ENCODE results near the gene TRAIP. TPM values are rescaled to one million over a fixed set of nuclear protein-coding genes. Genes with fewer than 3 reads are reported as not detected.
"Not testable (repeated sequence)": the region's sequence is repeated elsewhere in the genome, so short reads cannot be mapped to it uniquely, and the experiment has no call there.

TRAIP gene
- total RNA-seq, 1 experiment from 2014 or later, result 20.6 TPM

GRCh38 chr3:49785565-49786356 is 70.6 kb downstream of the TRAIP start:
- Histone ChIP-seq H3K4me3 (peak overlapping the region; percentile 98), H4K20me1 (ENCODE audit: insufficient read depth) (no peaks in the 10 kb centered on the region; the same call in 1 of the 2 replicates), H3F3A (ENCODE audit: insufficient read depth, low read depth) (no peaks in the 10 kb centered on the region; the same call in 1 of the 2 replicates), H3K4me1 (replicated peaks; ENCODE audit: insufficient read depth) (peaks cover 13% of the 10 kb centered on the region; the same call in 1 of the 2 replicates), H3K36me3 (ENCODE audit: low read depth) (no peaks in the 10 kb centered on the region), H2AFZ (peak overlapping the region; percentile 91), H3K9me2 (ENCODE audit: insufficient read depth) (no peaks in the 10 kb centered on the region), H3K27ac (no peak overlapping the region), H3K27me3 (ENCODE audit: insufficient read depth, low read depth) (no peaks in the 10 kb centered on the region), H3K4me2 (peak overlapping the region; percentile 100), H3K9me3 (ENCODE audit: insufficient read depth, low read depth) (no peaks in the 10 kb centered on the region), H3K79me2 (ENCODE audit: low read depth) (peaks cover 32% of the 10 kb centered on the region)
- CTCF ChIA-PET, result no interaction called here
- intact Hi-C loops (cut with micrococcal nuclease; ENCODE audit: unreplicated experiment), result loop anchor here (1.0 to 5.0 kb wide), 2 partner anchors 61 to 117 kb away; partner anchors contain the start of gene MST1R
- POLR2A ChIA-PET (ENCODE audit: unreplicated experiment), result interaction anchor here (0.5 to 0.7 kb wide), 3 partner anchors 14 to 63 kb away, joined by 3 to 5 read pairs (median 3); no protein-coding TSS in a partner anchor
- BruUV-seq (replicated peaks), result no TSS peak
- no peak for TF ChIP-seq EZH2 (IDR thresholded peaks at IDR 0.05; ENCODE audit: low read depth)
- no peak for TF ChIP-seq CTCF (conservative IDR thresholded peaks at IDR 0.05)
- DNase-seq, result no peak

GRCh38 chr3:49782277-49782676 is 74.1 kb downstream of the TRAIP start:
- H3K9me3 ChIP-seq (ENCODE audit: insufficient read depth, low read depth); H3K4me3 ChIP-seq; H3K27ac ChIP-seq; H3K27me3 ChIP-seq (ENCODE audit: insufficient read depth, low read depth); intact Hi-C loops (cut with micrococcal nuclease; ENCODE audit: unreplicated experiment); BruUV-seq (replicated peaks); H3F3A ChIP-seq (ENCODE audit: insufficient read depth, low read depth); H3K9me2 ChIP-seq (ENCODE audit: insufficient read depth); H2AFZ ChIP-seq; H4K20me1 ChIP-seq (ENCODE audit: insufficient read depth); H3K4me2 ChIP-seq; POLR2A ChIA-PET (ENCODE audit: unreplicated experiment); CTCF ChIA-PET; H3K36me3 ChIP-seq (ENCODE audit: low read depth); DNase-seq: not testable (repeated sequence)
- peaks cover 12% of the 10 kb centered on the region; the same call in 1 of the 2 replicates for H3K4me1 ChIP-seq (replicated peaks; ENCODE audit: insufficient read depth)
- peaks cover 51% of the 10 kb centered on the region for H3K79me2 ChIP-seq (ENCODE audit: low read depth)

GRCh38 chr3:49781415-49782199 is 74.8 kb downstream of the TRAIP start:
- Histone ChIP-seq H3K9me3 (ENCODE audit: insufficient read depth, low read depth) (no peaks in the 10 kb centered on the region), H3K79me2 (ENCODE audit: low read depth) (peaks cover 51% of the 10 kb centered on the region), H3K4me3 (no peak overlapping the region), H3F3A (ENCODE audit: insufficient read depth, low read depth) (no peaks in the 10 kb centered on the region; the same call in 1 of the 2 replicates), H3K9me2 (ENCODE audit: insufficient read depth) (no peaks in the 10 kb centered on the region), H3K36me3 (ENCODE audit: low read depth) (no peaks in the 10 kb centered on the region), H2AFZ (no peak overlapping the region), H3K27me3 (ENCODE audit: insufficient read depth, low read depth) (no peaks in the 10 kb centered on the region), H3K4me2 (no peak overlapping the region), H3K4me1 (replicated peaks; ENCODE audit: insufficient read depth) (peaks cover 6% of the 10 kb centered on the region; the same call in 1 of the 2 replicates), H3K27ac (no peak overlapping the region), H4K20me1 (ENCODE audit: insufficient read depth) (peaks cover 8% of the 10 kb centered on the region; the same call in 1 of the 2 replicates)
- TF ChIP-seq CTCF (conservative IDR thresholded peaks at IDR 0.05), result no peak
- TF ChIP-seq EZH2 (IDR thresholded peaks at IDR 0.05; ENCODE audit: low read depth), result no peak
- intact Hi-C loops (cut with micrococcal nuclease; ENCODE audit: unreplicated experiment), result no loop called here
- ChIA-PET CTCF (no interaction called here), POLR2A (ENCODE audit: unreplicated experiment) (no interaction called here)
- no peak for DNase-seq
- no TSS peak for BruUV-seq (replicated peaks)

- H3K9me3 ChIP-seq (ENCODE audit: insufficient read depth, low read depth); DNase-seq; BruUV-seq (replicated peaks); H3K36me3 ChIP-seq (ENCODE audit: low read depth); H3K4me1 ChIP-seq (replicated peaks; ENCODE audit: insufficient read depth); H3K4me3 ChIP-seq; H3F3A ChIP-seq (ENCODE audit: insufficient read depth, low read depth); CTCF ChIA-PET; POLR2A ChIA-PET (ENCODE audit: unreplicated experiment); H2AFZ ChIP-seq; H3K27me3 ChIP-seq (ENCODE audit: insufficient read depth, low read depth); H4K20me1 ChIP-seq (ENCODE audit: insufficient read depth); intact Hi-C loops (cut with micrococcal nuclease; ENCODE audit: unreplicated experiment); H3K4me2 ChIP-seq; H3K9me2 ChIP-seq (ENCODE audit: insufficient read depth); H3K27ac ChIP-seq: not testable (repeated sequence)
- H3K79me2 ChIP-seq (ENCODE audit: low read depth), result peaks cover 48% of the 10 kb centered on the region
Observed at GRCh38 chr3:49780975-49781365, 75.4 kb downstream of the TRAIP start.
